ENCODE data around the gene PRAMEF1.
"Not testable (repeated sequence)": the region's sequence is repeated elsewhere in the genome, so short reads cannot be mapped to it uniquely, and the experiment has no call there.

Gene PRAMEF1

DNA sequence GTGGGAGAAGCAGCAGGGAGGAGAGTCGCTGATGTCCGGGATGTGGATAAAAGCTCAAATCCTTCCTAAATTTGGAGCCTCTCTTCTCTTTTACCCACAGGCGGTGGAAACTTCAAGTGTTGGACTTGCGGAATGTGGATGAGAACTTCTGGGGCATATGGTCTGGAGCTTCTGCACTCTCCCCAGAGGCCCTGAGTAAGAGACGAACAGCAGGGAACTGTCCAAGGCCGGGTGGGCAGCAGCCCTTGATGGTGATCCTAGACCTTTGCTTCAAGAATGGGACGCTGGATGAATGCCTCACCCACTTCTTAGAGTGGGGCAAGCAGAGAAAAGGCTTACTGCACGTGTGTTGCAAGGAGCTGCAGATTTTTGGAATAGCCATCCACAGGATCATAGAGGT lies 15.8 kb upstream of the PRAMEF1 start:
- DNase-seq (ENCODE audit: low read depth): no peak

DNA sequence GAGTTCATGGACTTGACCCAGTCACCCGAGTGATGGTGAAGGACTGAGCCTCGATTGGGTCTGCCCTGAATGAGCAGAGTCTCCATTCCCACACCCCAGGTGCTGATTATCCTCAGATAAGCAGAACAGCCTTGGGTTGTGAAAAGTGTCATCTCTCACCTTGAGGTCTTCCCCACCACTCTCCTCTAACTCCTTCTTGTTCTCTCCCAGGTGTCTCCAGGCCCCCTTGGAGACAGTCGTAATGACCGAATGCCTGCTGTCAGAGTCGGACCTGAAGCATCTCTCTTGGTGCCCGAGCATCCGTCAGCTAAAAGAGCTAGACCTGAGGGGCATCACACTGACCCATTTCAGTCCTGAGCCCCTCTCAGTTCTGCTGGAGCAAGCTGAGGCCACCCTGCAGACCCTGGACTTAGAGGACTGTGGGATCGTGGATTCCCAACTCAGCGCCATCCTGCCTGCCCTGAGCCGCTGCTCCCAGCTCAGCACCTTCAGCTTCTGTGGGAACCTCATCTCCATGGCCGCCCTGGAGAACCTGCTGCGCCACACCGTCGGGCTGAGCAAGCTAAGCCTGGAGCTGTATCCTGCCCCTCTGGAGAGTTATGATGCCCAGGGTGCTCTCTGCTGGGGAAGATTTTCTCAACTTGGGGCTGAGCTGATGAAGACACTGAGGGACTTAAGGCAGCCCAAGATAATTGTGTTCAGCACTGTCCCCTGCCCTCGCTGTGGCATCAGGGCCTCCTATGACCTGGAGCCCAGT lies 14.2 kb upstream of the PRAMEF1 start:
- no peak for DNase-seq (ENCODE audit: low read depth)

DNA sequence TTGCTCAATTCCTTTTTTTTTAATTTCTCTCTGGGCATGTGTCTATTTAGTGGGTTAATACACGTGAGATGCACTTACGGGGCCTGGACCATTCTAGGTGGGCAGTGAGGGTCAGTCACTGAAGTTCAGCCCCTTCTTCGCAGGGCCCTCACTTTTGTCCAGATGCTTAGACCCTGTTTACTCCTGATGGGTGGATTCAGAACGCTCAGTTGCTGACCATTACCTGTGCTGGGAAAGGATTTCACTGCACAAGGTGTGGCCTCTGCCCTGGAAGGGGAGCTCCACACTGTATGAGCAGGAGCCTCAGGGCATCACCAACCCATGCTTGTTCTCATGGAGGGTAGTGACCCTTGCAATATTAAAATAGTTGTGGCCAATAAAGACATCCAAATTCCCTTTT lies 13.1 kb upstream of the PRAMEF1 start:
- DNase-seq (ENCODE audit: low read depth): no peak

DNA sequence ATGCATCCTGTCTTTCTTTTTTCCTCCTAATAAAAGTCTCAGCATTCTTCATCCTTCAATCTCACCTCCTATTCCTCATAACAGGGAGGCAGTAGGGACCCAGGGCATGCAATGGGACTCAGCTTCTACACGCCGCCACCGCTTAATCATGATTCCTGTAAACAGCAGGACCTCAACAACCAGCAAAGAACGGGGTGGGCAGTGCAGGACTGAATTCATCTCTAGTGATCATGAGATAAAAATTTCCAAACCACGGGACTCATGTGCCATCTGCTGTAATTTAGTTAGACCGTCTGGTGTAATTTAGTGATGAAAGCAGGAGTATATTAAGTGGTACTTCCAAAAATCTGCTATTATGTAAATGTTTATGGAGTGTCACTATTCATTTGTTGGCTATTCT lies 12.3 kb upstream of the PRAMEF1 start:
- DNase-seq (ENCODE audit: low read depth): no peak

DNA sequence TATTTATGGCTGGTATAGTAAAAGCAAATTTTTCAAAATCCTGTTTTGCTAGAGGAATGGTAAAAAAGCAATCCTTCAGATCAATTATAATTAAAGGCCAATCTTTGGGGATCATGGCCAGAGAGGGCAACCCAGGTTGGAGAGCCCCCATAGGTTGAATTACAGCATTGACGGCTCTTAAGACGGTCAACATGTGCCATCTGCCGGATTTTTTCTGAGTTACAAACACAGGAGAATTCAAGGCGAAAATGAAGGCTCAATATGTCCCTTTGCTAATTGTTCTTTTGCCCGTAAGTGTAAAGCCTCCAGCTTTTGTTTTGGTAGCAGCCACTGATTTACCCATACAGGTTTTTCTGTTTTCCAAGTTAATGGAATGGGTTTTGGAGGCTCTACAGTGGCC lies 9.7 kb upstream of the PRAMEF1 start:
- DNase-seq (ENCODE audit: low read depth): not testable (repeated sequence)

DNA sequence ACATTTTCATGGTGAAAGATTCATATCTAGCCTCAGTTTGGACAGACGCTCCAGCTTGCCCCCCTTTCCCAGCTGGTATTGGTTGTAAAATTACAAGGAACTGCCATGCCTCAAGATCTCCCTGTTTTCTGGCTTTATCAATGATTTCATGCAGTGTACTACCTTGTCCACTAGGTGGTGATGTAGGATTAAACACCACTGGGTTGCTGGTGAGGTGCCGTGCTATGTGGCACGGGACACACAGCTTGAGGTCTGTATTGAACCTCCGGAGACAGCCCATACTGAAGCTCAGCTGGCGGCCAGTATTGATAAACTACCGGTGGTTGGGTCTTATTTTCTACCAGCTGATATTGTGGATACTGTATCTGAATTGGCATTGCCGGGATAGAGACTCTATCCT lies 7.4 kb upstream of the PRAMEF1 start:
- DNase-seq (ENCODE audit: low read depth): not testable (repeated sequence)

DNA sequence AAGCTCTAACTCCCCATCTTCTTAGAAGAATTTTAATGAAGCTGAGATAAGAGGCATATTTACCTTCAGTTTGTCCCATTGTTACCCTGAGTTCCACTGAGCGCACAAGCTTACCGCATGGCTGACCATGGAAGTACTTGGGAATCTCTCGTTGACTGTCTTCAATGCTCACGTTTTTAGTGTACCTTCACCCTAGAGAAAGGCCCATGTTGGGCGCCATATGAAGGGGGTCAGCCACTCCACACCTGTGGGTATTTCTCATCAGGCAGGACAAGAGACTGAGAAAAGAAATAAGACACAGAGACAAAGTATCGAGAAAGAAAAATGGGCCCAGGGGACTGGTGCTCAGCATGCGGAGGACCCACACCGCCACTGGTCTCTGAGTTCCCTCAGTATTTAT lies 6.5 kb upstream of the PRAMEF1 start:
- peak; percentile 2 for DNase-seq (ENCODE audit: low read depth)

DNA sequence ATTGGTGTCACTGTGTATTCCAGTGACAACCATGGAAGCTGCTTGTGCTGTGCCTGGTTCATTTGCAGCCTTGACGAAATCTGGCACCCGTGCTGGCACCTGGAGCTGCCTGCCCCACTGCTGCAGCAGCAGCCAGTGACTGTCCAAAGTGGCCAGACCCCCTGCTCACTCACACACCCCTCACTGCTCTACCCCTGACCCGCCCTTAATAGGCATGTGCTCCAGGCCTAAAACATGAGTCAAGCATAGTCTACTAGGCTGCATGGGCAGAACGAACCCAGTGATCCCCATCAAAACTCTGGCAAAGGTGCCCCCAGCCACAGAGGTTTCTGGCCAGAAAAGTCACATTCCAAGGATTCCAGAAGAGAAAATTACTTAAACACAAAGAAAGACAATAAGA lies 7.7 kb downstream of the PRAMEF1 start:
- DNase-seq (ENCODE audit: low read depth): no peak

DNA sequence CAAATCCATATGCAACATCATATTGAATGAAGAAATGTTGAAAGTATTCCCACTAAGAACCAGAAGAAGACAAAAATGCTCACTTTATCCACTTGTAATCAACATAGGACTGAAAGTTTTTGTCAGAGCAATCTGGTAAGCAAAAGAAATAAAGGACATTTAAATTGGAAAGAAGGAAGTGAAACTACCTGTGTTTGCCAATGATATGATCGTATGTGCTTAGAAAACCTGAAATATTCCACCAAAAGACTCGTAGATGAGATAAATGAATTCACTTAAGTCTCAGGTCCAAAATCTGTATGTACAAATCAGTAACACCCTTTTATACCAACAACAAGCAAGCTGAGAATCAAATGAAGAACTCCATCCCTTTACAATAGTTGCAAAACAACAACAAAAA lies 8.5 kb downstream of the PRAMEF1 start:
- no peak for DNase-seq (ENCODE audit: low read depth)

DNA sequence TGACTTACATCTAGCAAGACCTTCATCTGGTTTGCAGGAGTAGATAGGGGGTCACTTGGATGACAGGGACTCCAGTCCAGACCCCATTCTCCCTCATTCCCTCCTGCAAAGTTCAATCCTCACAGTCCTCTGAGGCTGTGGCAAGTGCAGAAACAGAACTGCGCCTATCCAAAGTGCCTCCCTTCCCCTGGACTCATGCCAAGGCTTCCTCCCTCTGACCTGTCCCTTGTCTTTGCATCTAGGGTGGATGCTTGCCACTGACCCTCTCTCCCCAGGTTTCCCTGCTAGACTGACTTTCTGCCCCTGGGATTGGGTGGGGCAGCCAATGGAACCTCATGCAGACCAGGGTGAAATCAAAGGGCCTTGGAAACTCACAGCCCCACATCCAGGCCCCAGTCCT lies 18.7 kb downstream of the PRAMEF1 start:
- no peak for DNase-seq (ENCODE audit: low read depth)

DNA sequence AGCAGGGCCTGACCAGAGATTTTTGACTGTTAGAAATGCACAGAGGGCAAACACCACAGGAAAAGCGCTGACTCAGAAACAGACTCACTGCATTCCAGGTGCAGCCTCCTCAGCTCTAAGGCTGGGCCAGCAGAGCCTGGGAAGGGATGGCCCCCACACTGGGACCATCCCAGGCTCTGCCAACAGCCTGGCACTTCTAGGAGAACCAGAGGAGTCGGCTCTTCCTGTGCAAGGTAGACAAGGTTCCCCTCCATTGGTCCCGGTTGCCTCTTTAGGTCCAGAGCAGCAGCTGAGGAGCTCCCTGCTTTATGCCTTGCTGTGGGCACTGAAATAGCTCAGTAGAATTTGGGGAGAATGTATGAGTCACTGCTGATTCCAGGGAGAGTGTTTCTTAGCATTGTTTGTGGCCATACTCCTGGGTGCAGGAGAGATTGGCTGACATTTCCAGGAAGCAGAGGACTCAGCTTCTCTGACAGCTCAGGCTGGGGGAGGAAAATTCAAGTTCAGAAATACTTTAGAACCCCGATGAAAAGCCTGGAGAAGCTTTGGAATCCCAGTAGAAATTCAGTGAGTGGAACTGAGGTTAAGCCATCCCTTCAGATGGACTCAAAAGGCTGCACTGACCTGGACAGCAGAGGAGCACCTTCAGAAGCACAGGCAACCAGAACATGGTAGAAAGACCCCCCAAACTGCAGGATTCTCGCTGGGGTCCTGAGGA lies 19.7 kb downstream of the PRAMEF1 start:
- DNase-seq (ENCODE audit: low read depth): no peak

DNA sequence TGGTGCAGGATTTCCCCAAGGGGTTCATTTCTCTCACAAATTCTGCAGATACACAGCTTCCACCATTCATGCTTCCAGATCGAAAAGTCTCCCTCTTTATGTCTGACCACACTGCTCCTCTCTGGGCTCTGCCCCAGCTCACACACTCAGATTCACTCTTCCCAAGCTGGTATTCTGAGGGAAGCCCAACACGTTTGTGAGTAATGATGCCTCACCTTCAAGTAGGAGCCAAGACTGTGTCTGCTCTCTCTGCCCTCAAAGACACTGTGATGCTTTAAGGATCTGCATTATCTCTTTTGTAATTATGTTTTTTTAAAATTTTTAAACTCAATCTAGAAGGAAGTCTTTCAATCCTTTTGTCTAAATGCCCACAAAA lies 20.2 kb downstream of the PRAMEF1 start:
- DNase-seq (ENCODE audit: low read depth): no peak

DNA sequence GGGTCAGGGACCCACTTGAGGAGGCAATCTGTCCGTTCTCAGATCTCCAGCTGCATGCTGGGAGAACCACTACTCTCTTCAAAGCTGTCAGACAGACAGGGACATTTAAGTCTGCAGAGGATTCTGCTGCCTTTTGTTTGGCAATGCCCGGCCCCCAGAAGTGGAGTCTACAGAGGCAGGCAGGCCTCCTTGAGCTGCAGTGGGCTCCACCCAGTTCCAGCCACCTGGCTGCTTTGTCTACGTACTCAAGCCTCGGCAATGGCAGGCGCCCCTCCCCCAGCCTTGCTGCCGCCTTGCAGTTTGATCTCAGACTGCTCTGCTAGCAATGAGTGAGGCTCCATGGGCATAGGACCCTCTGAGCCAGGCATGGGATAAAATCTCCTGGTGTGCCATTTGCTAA lies 27.9 kb downstream of the PRAMEF1 start:
- DNase-seq (ENCODE audit: low read depth): not testable (repeated sequence)

DNA sequence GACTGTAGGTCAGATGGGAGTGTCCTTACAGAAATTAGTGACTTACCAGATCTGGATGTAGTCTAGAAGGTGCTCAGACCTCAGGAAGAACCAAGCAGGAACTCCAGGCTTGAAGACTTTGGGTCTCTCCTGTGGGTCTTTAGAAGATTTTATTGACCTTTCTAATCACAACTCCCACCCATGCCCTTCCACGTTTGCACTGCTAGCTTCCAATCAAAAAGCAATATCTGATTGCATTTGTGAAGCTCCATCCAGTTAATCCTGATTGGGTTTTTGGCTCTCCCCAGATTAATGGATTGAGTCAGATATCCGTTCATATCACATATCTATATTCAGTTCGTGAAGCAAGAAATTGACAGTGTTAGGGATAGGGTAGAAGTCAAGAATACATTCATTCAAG lies 40.1 kb downstream of the PRAMEF1 start, which contains the start of gene PRAMEF11:
Gene PRAMEF11, minus strand, starts transcription at position 101 of the 400 bp plus-strand sequence. CDS start 2,621 bp downstream, outside the sequence.
- not testable (repeated sequence) for DNase-seq (ENCODE audit: low read depth)

DNA sequence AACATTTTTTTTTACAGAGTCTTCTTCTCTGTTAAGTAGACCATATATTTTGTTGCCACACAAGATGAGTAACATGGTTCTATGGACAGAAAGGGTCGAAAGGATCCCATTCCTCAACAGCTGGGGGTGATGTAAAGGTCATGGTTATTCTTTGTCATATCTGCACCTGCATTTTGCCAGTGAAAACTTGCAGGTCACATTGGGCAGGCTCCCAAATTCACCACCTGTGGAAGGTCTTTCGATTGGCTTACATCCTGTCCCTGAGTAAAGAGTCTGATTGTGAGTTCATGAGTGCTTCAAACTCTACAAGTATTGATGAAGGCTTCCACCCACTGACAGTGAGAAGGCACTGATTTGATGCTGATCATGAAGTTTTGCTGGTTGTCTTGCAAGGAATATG lies 42.1 kb downstream of the PRAMEF1 start:
- DNase-seq (ENCODE audit: low read depth): not testable (repeated sequence)

Measured in amniotic epithelial cell (primary cell).